WTC11 (cell line): ENCODE measurements around the gene CHRNB2. TPM values are rescaled to one million over a fixed set of nuclear protein-coding genes. Genes with fewer than 3 reads are reported as not detected.

ENCODE experiments used
- AFF4 ChIP-seq: sonication (generic); formaldehyde crosslinking; IDR thresholded peaks from 2 replicates; pipeline ENCODE4 v1.8.1; 2023; ENCODE audit warnings: mild to moderate bottlenecking, missing genetic modification reagents, borderline replicate concordance
- ARID4B ChIP-seq: sonication (generic); formaldehyde crosslinking; IDR thresholded peaks from 2 replicates; pipeline ENCODE4 v1.8.0; 2023; ENCODE audit warnings: missing genetic modification reagents, mild to moderate bottlenecking, borderline replicate concordance
- GABPB1 ChIP-seq: sonication (generic); formaldehyde crosslinking; IDR thresholded peaks from 2 replicates; pipeline ENCODE4 v1.8.1; 2023; ENCODE audit warnings: mild to moderate bottlenecking, missing genetic modification reagents
- GTF2I ChIP-seq: fragments of 250-450 bp; sonication (Bioruptor Pico); conservative IDR thresholded peaks from 2 replicates; pipeline ENCODE4 v1.4.0; 2021; ENCODE audit warnings: mild to moderate bottlenecking
- MLX ChIP-seq: sonication (generic); formaldehyde crosslinking; IDR thresholded peaks from 2 replicates; pipeline ENCODE4 v1.8.1; 2023; ENCODE audit warnings: mild to moderate bottlenecking, missing genetic modification reagents, moderate library complexity
- NR1H2 ChIP-seq: sonication (generic); formaldehyde crosslinking; IDR thresholded peaks from 2 replicates; pipeline ENCODE4 v1.9.0; 2021; ENCODE audit warnings: mild to moderate bottlenecking, moderate library complexity, missing genetic modification reagents
- PRDM15 ChIP-seq: sonication (generic); formaldehyde crosslinking; IDR thresholded peaks from 2 replicates; pipeline ENCODE4 v1.8.0; 2022; ENCODE audit warnings: missing genetic modification reagents
- RORB ChIP-seq: fragments of 250-450 bp; sonication (Bioruptor Pico); IDR thresholded peaks from 2 replicates; pipeline ENCODE4 v1.9.0; 2021; ENCODE audit warnings: mild to moderate bottlenecking
- SMAD3 ChIP-seq: sonication (generic); formaldehyde crosslinking; IDR thresholded peaks from 2 replicates; pipeline ENCODE4 v1.8.0; 2022; ENCODE audit warnings: missing genetic modification reagents, mild to moderate bottlenecking, borderline replicate concordance
- STAT6 ChIP-seq: sonication (generic); formaldehyde crosslinking; conservative IDR thresholded peaks from 2 replicates; pipeline ENCODE4 v1.8.1; 2023; ENCODE audit warnings: mild to moderate bottlenecking, low read depth, missing genetic modification reagents, moderate library complexity
- TCF7 ChIP-seq: sonication (generic); formaldehyde crosslinking; IDR thresholded peaks from 2 replicates; pipeline ENCODE4 v1.8.0; 2022; ENCODE audit warnings: mild to moderate bottlenecking, low read depth, missing genetic modification reagents, moderate library complexity
- TEAD4 ChIP-seq: sonication (generic); formaldehyde crosslinking; IDR thresholded peaks from 2 replicates; pipeline ENCODE4 v1.8.0; 2022; ENCODE audit warnings: mild to moderate bottlenecking, missing genetic modification reagents
- ZNF232 ChIP-seq: sonication (generic); formaldehyde crosslinking; IDR thresholded peaks from 2 replicates; pipeline ENCODE4 v1.8.0; 2022; ENCODE audit warnings: mild to moderate bottlenecking, missing genetic modification reagents
- ZNF416 ChIP-seq: fragments of 250-450 bp; sonication (Bioruptor Pico); IDR thresholded peaks from 2 replicates; pipeline ENCODE4 v1.9.0; 2021; ENCODE audit warnings: mild to moderate bottlenecking, inconsistent platforms
- ZNF425 ChIP-seq: fragments of 250-450 bp; sonication (Bioruptor Pico); conservative IDR thresholded peaks from 2 replicates; pipeline ENCODE4 v1.9.0; 2021; ENCODE audit warnings: mild to moderate bottlenecking
- total RNA-seq: library from RNA; stranded (reverse); gene quantifications from 3 replicates; pipeline ENCODE4 v1.2.3, GENCODE V29; 2021
- TF ChIP-seq, protein P1 (sequence below): sonication (generic); formaldehyde crosslinking; conservative IDR thresholded peaks from 2 replicates; pipeline ENCODE4 v1.8.1; 2022; ENCODE audit warnings: mild to moderate bottlenecking, missing genetic modification reagents

CHRNB2 gene
- total RNA-seq, 1 experiment from 2014 or later: 1.7 TPM

GRCh38 chr1:154558720-154559465 is 8.7 kb upstream of the CHRNB2 start (continued):
- peak; percentile 95; the same call in 1 of the 2 replicates for TF ChIP-seq AFF4
- TF ChIP-seq TCF7 (CRISPR knock-in tag): peak; percentile 91
- TF ChIP-seq SMAD3 (CRISPR knock-in tag): peak; percentile 98
- no peak for TF ChIP-seq ZNF425
- TF ChIP-seq TEAD4 (CRISPR knock-in tag): peak; percentile 87
- TF ChIP-seq RORB (CRISPR knock-in tag): no peak
- no peak for TF ChIP-seq ZNF416 (CRISPR knock-in tag)
- peak; percentile 93; the same call in 1 of the 2 replicates for TF ChIP-seq NR1H2 (CRISPR knock-in tag)
- no peak for TF ChIP-seq MLX (CRISPR knock-in tag)
- TF ChIP-seq, protein P1, sequence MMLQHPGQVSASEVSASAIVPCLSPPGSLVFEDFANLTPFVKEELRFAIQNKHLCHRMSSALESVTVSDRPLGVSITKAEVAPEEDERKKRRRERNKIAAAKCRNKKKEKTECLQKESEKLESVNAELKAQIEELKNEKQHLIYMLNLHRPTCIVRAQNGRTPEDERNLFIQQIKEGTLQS (CRISPR knock-in tag): peak; percentile 78; the same call in 1 of the 2 replicates
- peak; percentile 99 for TF ChIP-seq GTF2I
- peak; percentile 97; the same call in 1 of the 2 replicates for TF ChIP-seq ARID4B (CRISPR knock-in tag)
- peak; percentile 99 for TF ChIP-seq ZNF232 (CRISPR knock-in tag)
- peak; percentile 94 for TF ChIP-seq GABPB1 (CRISPR knock-in tag)
- 0 out of 2 replicates have a peak, but pooled peaks have one; percentile 71 for TF ChIP-seq STAT6 (CRISPR knock-in tag)
- TF ChIP-seq PRDM15: peak; percentile 74
